Right lobe of liver (tissue), 6 donors: ENCODE data around the gene MAP2. TPM values are rescaled to one million over a fixed set of nuclear protein-coding genes. Genes with fewer than 3 reads are reported as not detected.

Experiments
- ATAC-seq, 4 donors: fragments of 200-7000 bp; cut with Tn5 transposase; one replicate each; pipeline ENCODE4 v1.9.1; 2020; ENCODE audit warnings: mild to moderate bottlenecking in 4 of 4, moderate library complexity in 4 of 4
- DNase-seq, 3 donors: peaks; one replicate each; pipeline ENCODE4 v3.0.0-alpha.2; 2020
- H3K27ac ChIP-seq, 3 donors: fragments of 200-600 bp; one replicate each; pipeline ENCODE4 v1.8.0; 2022
- H3K27me3 ChIP-seq, 2 donors: fragments of 200-600 bp; one replicate each; pipeline ENCODE4 v1.8.0; 2022
- H3K36me3 ChIP-seq, 4 donors: fragments of 200-600 bp; sonication (generic) in 1 of 4; one replicate each; pipeline versions ENCODE4 v1.5.1 to v1.8.0; 2017 to 2022; ENCODE audit warnings: control low read depth in 1 of 4
- H3K4me1 ChIP-seq, 4 donors: fragments of 200-600 bp; sonication (generic) in 1 of 4; one replicate each; pipeline versions ENCODE4 v1.5.1 to v1.8.0; 2017 to 2022; ENCODE audit warnings: control low read depth in 1 of 4
- H3K4me3 ChIP-seq, 3 donors: fragments of 200-600 bp; one replicate each; pipeline ENCODE4 v1.8.0; 2022
- H3K9me3 ChIP-seq, 4 donors: fragments of 200-600 bp; sonication (generic) in 1 of 4; one replicate each; pipeline versions ENCODE4 v1.5.1 to v1.8.0; 2017 to 2022; ENCODE audit warnings: control low read depth in 1 of 4
- POLR2A ChIP-seq: fragments of 450-650 bp; IDR thresholded peaks from one replicate; pipeline ENCODE4 v1.6.1; 2017; ENCODE audit warnings: antibody characterized with exemption, mild to moderate bottlenecking
- WGBS: methylation state at CpG from one replicate; pipeline ENCODE4 v1.1.6; 2018; ENCODE audit warnings: low coverage, low lambda C conversion rate; ENCODE audit not compliant: insufficient coverage; ENCODE audit errors: missing lambda C conversion rate; 5-methylcytosine and 5-hydroxymethylcytosine counted together
- intact Hi-C, 2 donors: fragments of 100-400 bp; cut with DNase I; formaldehyde crosslinking; loops; one replicate each; pipeline versions ENCODE4 v1.11.2 to v1.14.1; 2022
- total RNA-seq, 6 experiments: library from RNA; depleted of rRNA in 2 of 6; stranded (reverse); fragments of >200 nt in 2 of 6; fragmentation: NEBNext Ultra II Directional in 3 of 6; extraction: Animal tissue kit (Norgen Biotek cat#: 25700) in 3 of 6; gene quantifications; one replicate each; pipeline versions ENCODE4 v1.1.0 to v1.2.4, GENCODE V29; 2016 to 2023
- TF ChIP-seq, protein P1 (sequence below), 4 donors: fragments of 200-600 bp in 3 of 4; fragments of 450-650 bp in 1 of 4; IDR thresholded peaks; one replicate each; pipeline versions ENCODE4 v1.5.1 to v1.8.0; 2016 to 2022; ENCODE audit warnings: antibody characterized with exemption in 4 of 4, mild to moderate bottlenecking in 2 of 4
- donor health status: DM: no; HTN: yes; CAD: no.
- donor health status: DM: no; HTN: no; CAD: no.
- donor health status: DM: no; HTN: no; CAD: no.
- donor health status: DM: no; HTN: yes; CAD: no.
- donor health status: DM: no; HTN: yes; CAD: no.

The MAP2 gene
- total RNA-seq, 6 experiments from 2014 or later, result 2.0 to 11.4 (median 3.6) TPM

- H3K4me1 ChIP-seq, result no peaks in the 10 kb centered on the region
- H3K9me3 ChIP-seq, result no peaks in the 10 kb centered on the region
- no peaks in the 10 kb centered on the region for H3K27me3 ChIP-seq
- no peak for DNase-seq
- TF ChIP-seq POLR2A, result no peak
- TF ChIP-seq, protein P1, sequence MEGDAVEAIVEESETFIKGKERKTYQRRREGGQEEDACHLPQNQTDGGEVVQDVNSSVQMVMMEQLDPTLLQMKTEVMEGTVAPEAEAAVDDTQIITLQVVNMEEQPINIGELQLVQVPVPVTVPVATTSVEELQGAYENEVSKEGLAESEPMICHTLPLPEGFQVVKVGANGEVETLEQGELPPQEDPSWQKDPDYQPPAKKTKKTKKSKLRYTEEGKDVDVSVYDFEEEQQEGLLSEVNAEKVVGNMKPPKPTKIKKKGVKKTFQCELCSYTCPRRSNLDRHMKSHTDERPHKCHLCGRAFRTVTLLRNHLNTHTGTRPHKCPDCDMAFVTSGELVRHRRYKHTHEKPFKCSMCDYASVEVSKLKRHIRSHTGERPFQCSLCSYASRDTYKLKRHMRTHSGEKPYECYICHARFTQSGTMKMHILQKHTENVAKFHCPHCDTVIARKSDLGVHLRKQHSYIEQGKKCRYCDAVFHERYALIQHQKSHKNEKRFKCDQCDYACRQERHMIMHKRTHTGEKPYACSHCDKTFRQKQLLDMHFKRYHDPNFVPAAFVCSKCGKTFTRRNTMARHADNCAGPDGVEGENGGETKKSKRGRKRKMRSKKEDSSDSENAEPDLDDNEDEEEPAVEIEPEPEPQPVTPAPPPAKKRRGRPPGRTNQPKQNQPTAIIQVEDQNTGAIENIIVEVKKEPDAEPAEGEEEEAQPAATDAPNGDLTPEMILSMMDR (IDR thresholded peaks at IDR 0.05), result no peak
- no peak overlapping the region for H3K4me3 ChIP-seq
- intact Hi-C loops, result no loop called here
- H3K27ac ChIP-seq, result no peak overlapping the region
- no peak for ATAC-seq
- no peaks in the 10 kb centered on the region for H3K36me3 ChIP-seq
Observed at GRCh38 chr2:209757163-209757562, 333.3 kb downstream of the MAP2 start.

GRCh38 chr2:209761566-209761965, 337.7 kb downstream of the MAP2 start:
- TF ChIP-seq, protein P1 (IDR thresholded peaks at IDR 0.05), result no peak
- no peak for TF ChIP-seq POLR2A
- ATAC-seq (no peak), DNase-seq (no peak)
- Histone ChIP-seq H3K27ac (no peak overlapping the region), H3K9me3 (no peaks in the 10 kb centered on the region), H3K36me3 (no peaks in the 10 kb centered on the region), H3K27me3 (no peaks in the 10 kb centered on the region), H3K4me1 (no peaks in the 10 kb centered on the region), H3K4me3 (no peak overlapping the region)
- intact Hi-C loops, result no loop called here
- 24% methylated on average over 2 of the region's 2 CpGs for WGBS

- Histone ChIP-seq H3K4me3 (no peak overlapping the region), H3K9me3 (no peaks in the 10 kb centered on the region), H3K36me3 (no peaks in the 10 kb centered on the region), H3K27me3 (no peaks in the 10 kb centered on the region), H3K27ac (no peak overlapping the region), H3K4me1 (no peaks in the 10 kb centered on the region)
- DNase-seq (no peak), ATAC-seq (no peak)
- intact Hi-C loops, result no loop called here
- no peak for TF ChIP-seq POLR2A
- TF ChIP-seq, protein P1 (IDR thresholded peaks at IDR 0.05), result no peak
Observed at GRCh38 chr2:209762563-209762962, 338.7 kb downstream of the MAP2 start.

- Histone ChIP-seq H3K4me1 (no peaks in the 10 kb centered on the region), H3K27me3 (no peaks in the 10 kb centered on the region), H3K9me3 (no peaks in the 10 kb centered on the region), H3K4me3 (no peak overlapping the region), H3K27ac (no peak overlapping the region), H3K36me3 (no peaks in the 10 kb centered on the region)
- intact Hi-C loops, result no loop called here
- ATAC-seq (no peak), DNase-seq (no peak)
- TF ChIP-seq, protein P1 (IDR thresholded peaks at IDR 0.05), result no peak
- no peak for TF ChIP-seq POLR2A
- 27% methylated on average over 3 of the region's 3 CpGs for WGBS
Observed at GRCh38 chr2:209763106-209763505, 339.3 kb downstream of the MAP2 start.

GRCh38 chr2:209766613-209767012, 342.8 kb downstream of the MAP2 start:
- Histone ChIP-seq H3K4me3 (no peak overlapping the region), H3K27ac (no peak overlapping the region), H3K36me3 (no peaks in the 10 kb centered on the region), H3K9me3 (no peaks in the 10 kb centered on the region), H3K27me3 (no peaks in the 10 kb centered on the region), H3K4me1 (no peaks in the 10 kb centered on the region)
- WGBS, result 58% methylated on average over 1 of the region's 1 CpG
- intact Hi-C loops, result no loop called here
- DNase-seq, result no peak
- ATAC-seq, result no peak
- TF ChIP-seq, protein P1 (IDR thresholded peaks at IDR 0.05), result no peak
